NCI-H2107 treated with DMSO at 0.1 percent for 48 hours (cell line): ENCODE data around the gene PYURF.

ENCODE experiments used
- DNase-seq: peaks from one replicate; lab custom pipeline; 2025; ENCODE audit not compliant: unreplicated experiment; lab: John Stamatoyannopoulos, UW

The PYURF gene, protein sequence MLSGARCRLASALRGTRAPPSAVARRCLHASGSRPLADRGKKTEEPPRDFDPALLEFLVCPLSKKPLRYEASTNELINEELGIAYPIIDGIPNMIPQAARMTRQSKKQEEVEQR

DNA sequence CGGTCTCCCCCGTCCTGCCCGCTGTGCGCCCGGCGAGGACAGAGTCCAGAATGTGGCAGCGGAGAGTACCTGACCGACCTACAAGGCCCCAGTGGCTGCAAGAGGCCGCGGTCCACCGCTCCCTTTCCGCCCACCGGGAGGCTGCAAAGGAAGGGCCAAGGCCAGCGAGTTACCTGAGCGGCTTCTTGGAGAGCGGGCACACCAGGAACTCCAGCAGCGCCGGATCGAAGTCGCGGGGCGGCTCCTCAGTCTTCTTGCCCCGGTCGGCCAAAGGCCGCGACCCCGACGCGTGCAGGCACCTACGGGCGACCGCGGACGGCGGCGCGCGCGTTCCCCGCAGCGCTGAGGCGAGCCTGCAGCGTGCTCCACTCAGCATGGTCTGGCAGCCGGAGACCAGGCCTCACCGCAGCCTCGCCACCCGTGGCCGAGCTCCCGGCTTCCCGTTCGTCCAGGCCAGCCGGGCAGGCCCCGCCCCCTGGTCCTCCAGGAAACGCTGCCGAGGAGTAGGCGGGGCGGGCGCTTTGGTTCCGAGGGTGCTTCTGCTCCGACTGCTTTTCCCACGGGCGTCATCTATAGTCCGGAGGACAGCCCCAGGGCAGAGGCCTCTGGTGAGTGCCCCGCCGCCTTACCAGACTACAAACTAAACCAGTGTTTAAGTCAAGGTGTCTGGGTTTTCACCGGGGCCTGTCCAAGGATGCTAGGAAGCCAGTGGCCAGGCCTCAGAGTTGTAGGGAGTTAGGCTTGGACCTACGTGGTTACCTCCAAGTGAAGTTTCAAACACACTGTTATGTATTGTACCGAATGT, at the start of gene PYURF:
PYURF (minus strand) TSS at position 452 of the 805 bp plus-strand sequence; CDS start at position 376, 76 bp downstream.
- DNase-seq = peak; percentile 74

DNA sequence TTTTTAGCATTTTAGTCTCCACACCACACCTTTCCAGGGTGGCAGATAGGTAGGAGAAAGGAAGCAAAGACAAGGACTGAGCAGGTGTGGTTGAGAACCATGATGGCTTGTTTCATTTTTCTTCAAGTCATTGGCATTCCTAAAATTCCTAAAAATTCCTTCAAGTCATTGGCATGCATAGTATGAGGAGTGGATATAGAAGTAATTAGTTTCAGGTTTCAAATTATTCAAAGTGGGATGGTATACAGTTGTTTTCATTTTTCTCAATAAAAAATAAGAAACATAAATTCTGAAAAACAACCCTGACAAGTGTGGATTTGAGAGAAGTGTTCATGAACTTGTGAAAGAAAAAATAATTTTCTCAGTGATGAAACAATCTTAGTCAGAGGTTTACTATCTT, 46.4 kb upstream of the PYURF start:
- DNase-seq = no peak

DNA sequence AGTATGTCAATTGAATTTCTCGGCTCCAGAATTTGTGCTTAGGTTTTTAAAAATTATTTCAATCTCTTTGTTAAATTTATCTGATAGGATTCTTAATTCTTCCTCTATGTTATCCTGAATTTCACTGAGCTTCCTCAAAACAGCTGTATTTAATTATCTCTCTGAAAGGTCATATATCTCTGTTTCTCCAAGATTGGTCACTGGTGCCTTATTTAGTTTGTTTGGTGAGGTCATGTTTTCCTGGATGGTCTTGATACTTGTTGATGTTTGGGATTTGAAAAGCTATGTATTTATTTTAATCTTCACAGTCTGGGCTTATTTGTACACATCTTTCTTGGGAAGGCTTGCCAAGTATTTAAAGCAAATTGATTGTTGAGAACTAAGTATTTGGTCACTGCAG, 44.0 kb upstream of the PYURF start:
- no peak for DNase-seq

DNA sequence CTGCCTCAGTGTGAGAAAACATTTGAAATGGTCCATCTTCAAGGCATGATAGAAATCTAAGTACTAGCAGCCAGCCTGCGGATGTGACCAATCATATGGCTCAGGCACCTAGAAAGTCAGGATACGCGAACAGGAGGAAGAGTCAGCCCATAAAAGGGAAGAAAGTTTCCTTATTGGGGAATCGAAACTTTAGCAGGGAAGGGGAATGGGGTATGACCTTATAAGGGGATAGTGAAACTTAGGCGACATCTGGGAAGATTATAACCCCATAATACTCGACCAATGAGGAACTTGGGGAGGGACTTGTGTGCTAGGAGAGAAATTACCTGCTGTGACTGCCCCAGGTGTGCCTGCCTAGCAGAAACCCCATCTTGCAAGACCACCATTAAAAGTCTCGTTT, 26.2 kb upstream of the PYURF start:
- DNase-seq = no peak

DNA sequence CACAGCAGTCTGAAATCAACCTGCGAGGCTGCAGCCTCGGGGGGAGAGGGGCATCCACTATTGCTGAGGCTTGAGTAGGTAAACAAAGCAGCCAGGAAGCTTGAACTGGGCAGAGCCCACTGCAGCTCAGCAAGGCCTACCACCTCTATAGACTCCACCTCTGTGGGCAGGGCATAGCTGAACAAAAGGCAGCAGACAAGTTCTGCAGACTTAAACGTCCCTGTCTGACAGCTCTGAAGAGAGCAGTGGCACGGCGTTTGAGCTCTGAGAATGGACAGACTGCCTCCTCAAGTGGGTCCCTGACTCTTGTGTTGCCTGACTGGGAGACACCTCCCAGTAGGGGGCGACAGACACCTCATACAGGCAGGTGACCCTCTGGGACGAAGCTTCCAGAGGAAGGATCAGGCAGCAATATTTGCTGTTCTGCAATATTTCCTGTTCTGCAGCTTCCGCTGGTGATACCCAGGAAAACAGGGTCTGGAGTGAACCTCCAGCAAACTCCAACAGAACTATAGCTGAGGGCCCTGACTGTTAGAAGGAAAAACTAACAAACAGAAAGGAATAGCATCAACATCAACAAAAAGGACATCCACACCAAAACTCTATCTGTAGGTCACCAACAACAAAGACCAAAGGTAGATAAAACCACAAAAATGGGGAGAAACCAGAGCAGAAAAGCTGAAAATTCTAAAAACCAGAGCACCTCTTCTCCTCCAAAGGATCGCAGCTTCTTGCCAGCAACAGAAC, 15.9 kb upstream of the PYURF start:
- DNase-seq = peak; percentile 0

DNA sequence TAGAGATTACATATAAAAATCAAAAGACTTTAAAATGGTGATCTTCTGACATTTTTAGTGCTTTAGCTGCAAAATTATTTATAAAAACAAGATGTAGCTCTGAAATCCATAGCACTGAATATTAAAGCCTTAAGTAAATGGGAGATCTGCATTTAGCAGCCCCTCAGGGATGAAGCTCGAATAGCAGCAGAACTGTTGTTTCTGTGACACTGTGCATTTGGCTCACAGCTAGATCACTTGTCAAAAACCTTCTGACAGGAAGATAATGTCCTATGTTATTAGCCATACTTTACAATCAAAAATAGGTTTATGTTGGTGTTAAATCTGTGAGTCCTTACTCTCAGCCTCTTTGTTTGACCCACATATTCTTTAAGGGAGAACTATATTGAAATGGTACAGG, 14.1 kb upstream of the PYURF start:
- no peak for DNase-seq

DNA sequence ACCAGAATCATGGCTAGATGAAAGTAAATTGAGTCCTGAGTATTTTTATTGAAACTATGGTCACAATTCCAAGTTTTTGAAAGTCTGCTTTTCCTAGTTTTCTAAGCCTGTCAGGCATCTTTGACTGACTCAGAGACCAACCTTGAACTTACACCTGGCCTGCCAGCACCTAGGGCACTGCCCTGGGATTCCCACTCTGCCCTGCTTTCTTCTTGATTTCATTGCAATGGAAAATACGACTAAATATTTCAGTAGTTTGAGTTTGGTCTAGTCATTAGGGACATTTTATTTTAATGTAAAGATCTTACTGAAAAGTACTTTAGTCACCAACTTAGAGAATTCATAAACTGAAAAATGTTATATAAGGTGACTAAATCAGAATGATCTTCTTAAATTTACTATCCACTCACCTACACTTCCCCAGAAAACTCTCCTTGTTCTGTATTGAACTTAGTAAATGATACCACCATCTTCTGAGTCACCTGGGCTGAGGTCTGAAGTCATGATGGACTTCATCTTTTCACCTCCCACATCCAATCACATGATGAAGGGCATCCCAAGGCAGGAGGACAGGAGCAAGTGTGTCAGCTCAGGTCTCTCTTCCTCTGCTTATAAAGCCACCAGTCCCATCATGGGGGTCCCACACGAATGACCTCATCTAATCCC, 11.6 kb upstream of the PYURF start:
- no peak for DNase-seq

DNA sequence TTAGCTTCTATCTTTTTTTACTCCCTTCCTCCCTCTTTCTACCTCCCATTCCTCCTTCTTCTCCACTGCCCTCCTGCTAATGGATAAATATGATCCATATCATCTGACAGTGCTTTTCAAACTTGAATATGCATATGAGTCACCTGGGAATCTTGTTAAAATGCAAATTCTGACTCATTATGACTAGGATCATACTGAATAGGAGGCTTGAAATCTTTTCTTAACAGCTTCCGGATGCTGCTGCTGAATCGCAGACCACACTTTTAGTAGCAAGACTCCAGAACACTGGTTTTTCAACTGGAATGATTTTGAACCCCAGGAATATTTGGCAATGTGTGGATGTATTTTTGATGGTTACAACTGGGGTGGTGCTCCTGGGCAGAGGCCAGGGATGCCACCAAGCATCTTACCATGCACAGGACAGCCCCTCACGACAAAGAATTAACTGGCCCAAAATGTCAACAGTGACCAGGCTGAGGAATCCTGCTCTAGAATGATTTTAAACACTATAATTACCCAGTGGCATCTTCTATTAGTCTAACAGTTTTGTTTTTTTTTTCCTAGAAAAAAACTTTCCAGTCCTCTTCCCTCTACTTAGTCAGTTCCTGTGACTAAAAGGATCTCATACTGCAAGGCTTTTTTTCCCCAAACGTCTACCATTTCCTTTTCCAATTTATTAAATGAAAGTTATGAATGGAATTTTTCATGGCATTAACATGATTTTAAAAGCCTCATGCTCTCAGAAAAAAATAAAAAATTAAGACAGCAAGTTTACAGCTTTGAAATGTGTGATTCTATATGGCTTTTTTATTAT, 10.6 kb upstream of the PYURF start:
- DNase-seq = no peak

DNA sequence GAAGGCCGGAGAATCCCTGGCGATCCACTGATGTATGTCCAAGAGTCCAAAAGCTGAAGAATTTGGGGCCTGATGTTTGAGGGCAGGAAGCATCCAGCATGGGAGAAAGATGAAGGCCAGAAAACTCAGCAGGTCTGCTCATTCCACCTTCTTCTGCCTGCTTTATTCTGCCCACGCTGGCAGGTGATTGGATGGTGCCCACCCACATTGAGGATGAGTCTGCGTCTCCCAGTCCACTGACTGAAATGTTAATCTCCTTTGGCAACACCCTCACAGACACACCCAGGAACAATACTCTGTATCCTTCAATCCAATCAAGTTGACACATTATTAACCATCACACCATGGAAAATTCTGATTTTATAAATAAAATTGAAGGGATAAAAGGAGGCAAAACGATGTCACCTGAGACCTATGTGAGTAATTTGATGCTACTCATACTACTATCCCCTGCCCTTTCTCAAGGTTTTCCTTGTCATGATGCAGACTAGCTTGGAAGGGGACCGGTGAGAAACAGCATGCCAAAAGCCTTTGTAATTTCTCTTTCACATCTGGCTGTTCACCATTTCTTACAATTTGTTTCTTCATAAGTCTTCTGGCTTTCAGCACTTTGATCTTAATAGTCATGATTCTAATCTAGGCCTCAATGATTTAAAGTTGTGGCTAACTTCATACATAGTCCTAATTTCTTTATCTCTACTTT, 9.7 kb upstream of the PYURF start:
- DNase-seq = no peak

DNA sequence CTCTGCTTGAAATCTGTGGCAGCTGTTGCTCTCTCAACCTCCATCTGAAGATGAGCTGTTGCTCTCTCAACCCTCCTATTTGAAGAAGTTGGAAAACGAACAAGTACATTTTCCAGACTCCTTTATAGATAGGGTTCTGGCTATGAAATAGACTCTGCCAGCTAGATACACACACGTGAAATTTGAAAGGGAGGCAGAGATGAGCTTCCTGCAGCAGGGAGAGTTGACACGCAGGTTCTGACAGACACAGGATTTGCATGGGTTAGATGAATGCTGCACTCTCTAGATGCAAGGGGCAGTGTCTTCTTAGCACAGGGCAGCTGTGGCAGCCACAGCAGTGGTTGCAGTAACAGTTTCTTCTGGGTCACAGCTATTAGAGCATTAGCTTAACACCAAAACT, 8.0 kb upstream of the PYURF start:
- DNase-seq = no peak

DNA sequence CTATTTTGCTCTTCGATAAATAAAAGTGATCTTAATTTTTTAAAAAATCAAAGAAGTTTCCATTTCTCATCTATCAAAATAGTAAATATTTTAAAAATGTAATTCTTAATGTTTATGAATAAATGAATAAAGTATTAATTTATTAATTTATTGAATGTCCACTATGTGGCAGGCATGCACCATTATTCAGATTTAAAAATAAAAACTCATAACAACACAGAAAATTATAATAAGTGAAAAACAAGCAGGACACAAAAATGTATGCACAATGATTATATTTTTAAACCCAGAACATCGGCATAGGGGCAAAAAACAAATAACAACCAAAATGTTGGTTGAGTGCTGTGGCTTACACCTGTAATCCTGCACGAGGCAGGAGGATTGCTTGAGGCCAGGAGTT, 5.3 kb upstream of the PYURF start:
- no peak for DNase-seq

DNA sequence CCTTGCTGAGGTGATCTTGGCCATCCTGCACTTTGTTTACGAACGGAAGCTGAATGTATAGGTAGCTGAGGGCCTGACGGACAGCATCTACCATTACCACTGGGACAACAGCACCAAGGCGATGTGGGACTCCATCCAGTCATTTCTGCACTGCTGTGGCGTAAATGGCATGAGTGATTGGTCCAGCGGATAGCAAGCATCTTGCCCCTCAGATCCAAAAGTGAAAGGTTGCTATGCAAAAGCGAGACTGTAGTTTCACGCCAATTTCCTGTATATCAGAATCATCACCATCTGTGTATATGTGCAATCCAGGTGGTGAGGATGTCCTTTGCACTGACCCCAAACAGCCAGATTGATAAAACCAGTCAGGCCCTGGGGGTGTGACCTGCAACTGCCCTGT, 4.2 kb upstream of the PYURF start:
- DNase-seq = no peak

DNA sequence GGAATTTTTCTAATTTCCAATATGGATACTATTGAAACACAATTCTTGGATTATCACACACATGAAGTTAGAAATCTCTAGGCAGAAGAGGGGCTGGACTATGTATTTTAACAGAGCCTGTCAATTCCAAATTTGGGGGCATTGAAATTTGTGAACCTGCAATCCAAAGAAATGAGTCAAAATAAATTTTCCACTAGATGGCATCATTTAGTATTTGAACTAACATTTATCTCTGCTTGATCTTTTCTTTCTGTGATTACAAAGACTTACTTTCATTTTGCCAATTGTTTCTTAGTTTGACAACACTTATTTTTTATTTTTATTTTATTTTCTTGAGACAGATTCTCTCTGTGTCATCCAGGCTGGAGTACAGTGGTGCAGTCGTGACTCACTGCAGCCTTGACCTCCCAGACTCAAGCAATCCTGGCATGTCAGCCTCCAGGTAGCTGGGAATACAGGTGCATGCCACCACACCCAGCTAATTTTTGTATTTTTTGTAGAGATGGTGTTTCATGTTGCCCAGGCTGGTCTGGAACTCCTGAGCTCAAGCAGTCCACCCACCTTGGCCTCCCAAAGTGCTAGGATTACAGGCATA, 2.7 kb upstream of the PYURF start:
- peak; percentile 5 for DNase-seq

DNA sequence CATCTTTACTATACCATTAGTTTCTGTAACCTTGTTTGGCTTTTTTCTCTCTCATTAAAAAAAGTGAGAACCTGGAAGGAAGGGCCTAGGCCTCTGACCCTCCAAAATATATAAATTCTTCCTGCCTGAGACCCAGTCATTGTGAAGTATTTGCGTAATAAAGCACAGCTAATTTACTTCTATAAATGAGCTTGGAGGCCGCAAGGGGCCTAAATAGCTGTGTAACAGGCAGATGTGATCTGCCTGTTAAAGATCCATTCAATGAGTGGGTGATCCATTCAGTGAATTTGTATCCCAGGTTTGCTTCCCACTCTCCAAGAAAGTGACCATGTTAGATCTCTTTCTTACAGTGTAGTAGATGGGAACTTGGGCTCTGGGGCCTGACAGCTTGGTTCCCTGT, 595 bp upstream of the PYURF start:
- no peak for DNase-seq

DNA sequence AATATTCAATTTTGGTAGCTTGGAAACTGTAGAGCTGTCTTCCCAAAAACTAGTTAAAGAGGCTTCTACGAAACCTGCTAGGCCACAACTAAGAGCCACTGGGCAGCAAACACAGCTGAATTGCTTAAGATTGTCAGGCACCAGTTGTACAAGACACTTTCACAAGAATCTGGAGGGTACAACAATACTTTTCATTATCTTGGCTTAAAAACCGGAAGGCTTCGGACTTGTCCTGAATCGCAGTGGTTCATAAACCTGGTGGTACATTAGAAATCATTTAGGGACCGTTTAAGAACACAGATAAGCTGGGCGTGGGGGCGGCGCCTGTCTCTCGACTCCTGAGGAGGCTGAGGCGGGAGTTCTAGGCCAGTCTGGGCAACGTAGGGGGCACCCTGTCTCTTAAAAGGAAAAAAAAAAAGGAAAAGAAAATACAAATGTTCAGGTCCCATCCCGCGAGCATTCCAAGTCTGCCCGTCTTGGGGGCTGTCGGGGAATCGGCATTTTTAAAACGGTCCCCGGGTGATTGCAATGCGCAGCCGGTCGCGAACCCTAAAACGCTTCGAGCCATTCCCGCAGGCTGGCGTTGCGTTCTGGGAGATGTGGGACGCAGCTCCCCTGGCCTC, 763 bp downstream of the PYURF start:
- DNase-seq = no peak

DNA sequence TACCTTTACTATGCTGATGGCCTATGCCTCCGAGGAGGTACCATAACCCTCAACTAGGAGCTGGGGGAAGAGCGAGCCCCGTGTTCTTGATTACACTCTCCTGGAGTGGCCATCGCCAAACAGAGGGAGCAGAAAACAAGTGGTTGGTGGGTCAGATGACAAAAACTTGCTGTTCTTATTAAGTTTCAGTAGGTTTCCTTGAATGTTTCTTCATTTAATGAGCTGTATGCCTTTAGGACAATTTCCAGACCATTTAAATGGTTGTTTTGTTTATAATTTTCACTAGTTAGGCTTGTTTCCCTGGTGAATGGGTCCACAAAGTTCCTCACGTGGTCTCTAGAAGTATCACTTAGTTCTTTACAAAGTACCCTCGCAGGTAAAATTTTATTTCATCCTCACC, 4.7 kb downstream of the PYURF start:
- DNase-seq = no peak

DNA sequence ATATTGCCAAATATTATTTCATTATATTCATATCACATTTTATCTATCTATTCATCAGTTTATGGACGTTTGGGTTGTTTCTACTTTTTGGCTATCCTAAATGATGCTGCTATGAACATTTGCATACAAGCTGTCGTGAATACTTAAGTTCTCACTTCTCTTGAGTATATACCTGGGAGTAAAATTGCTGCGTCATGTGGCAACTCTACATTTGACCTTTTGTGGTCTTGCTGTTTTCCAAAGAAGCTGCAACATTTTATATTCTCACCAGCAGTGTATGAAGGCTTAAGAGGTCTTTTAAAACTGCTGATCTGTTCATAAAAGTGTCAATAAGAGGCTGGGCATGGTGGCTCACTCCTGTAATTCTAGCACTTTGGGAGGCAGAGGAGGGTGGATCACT, 5.8 kb downstream of the PYURF start:
- DNase-seq = no peak

DNA sequence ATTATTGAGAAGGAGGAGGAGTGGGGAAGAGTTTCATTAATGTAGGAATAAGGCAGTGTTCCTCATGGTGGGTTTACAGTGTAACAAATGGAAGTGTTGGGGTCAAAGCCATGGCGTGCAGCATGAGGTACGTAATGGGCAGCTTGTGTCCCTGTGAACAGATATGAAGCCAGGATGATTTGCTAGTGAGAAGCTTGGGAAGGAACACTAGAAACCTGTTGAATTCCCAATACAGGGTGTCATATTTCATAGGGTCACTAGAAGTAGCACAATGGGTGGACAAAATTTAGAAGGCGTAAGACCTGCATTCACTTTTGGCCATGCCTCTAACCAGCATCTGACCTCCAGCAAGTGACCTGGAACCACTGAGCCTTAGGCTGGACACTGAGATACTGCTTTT, 6.8 kb downstream of the PYURF start:
- no peak for DNase-seq
